MM.1S (cell line): Measurements from ENCODE around the gene TSGA10.

Experiments used
- DNase-seq: peaks from one replicate; pipeline ENCODE4 v3.0.0-alpha.2; 2015
- H2AFZ ChIP-seq: fragments of 300-600 bp; sonication (generic); 2 replicates; pipeline ENCODE4 v1.6.0; 2016; ENCODE audit warnings: antibody characterized with exemption, low read length
- H3F3A ChIP-seq: fragments of 300-600 bp; sonication (generic); 2 replicates; pipeline ENCODE4 v1.6.1; 2016; ENCODE audit warnings: mild to moderate bottlenecking, antibody characterized with exemption, low read length, moderate library complexity, mixed read lengths; ENCODE audit not compliant: insufficient read depth
- H3K27ac ChIP-seq: fragments of 300-600 bp; sonication (generic); 2 replicates; pipeline ENCODE4 v1.5.1; 2016; ENCODE audit warnings: mild to moderate bottlenecking, low read length
- H3K27me3 ChIP-seq: fragments of 300-600 bp; sonication (generic); replicated peaks from 2 replicates; pipeline ENCODE4 v1.6.0; 2016; ENCODE audit warnings: low read length; ENCODE audit not compliant: insufficient read depth
- H3K36me3 ChIP-seq: fragments of 300-600 bp; sonication (generic); replicated peaks from 2 replicates; pipeline ENCODE4 v1.6.1; 2016; ENCODE audit warnings: mild to moderate bottlenecking, low read length, mixed read lengths; ENCODE audit not compliant: insufficient read depth
- H3K4me1 ChIP-seq: fragments of 300-600 bp; sonication (generic); 2 replicates; pipeline ENCODE4 v1.6.1; 2016; ENCODE audit warnings: low read length, mixed read lengths
- H3K4me2 ChIP-seq: fragments of 300-600 bp; sonication (generic); 2 replicates; pipeline ENCODE4 v1.6.0; 2016; ENCODE audit warnings: low read depth, low read length
- H3K4me3 ChIP-seq: fragments of 300-600 bp; sonication (generic); 2 replicates; pipeline ENCODE4 v1.5.1; 2016; ENCODE audit warnings: low read length, mixed read lengths
- H3K79me2 ChIP-seq: fragments of 300-600 bp; sonication (generic); 2 replicates; pipeline ENCODE4 v1.6.1; 2016; ENCODE audit warnings: mixed run types, low read length, mixed read lengths
- H3K9ac ChIP-seq: fragments of 300-600 bp; sonication (generic); 2 replicates; pipeline ENCODE4 v1.6.1; 2016; ENCODE audit warnings: low read length, mixed read lengths
- H3K9me2 ChIP-seq: fragments of 300-600 bp; sonication (generic); replicated peaks from 2 replicates; pipeline ENCODE4 v1.6.1; 2016; ENCODE audit warnings: mild to moderate bottlenecking, low read length, mixed read lengths; ENCODE audit not compliant: insufficient read depth
- H3K9me3 ChIP-seq: fragments of 300-600 bp; sonication (generic); replicated peaks from 2 replicates; pipeline ENCODE4 v1.6.1; 2016; ENCODE audit warnings: mild to moderate bottlenecking, low read length, mixed read lengths; ENCODE audit not compliant: insufficient read depth
- H4K20me1 ChIP-seq: fragments of 300-600 bp; sonication (generic); 2 replicates; pipeline ENCODE4 v1.6.1; 2016; ENCODE audit warnings: mild to moderate bottlenecking, low read length, moderate library complexity, mixed read lengths; ENCODE audit not compliant: insufficient read depth
- CTCF ChIP-seq: fragments of 300-600 bp; sonication (generic); IDR thresholded peaks from 2 replicates; pipeline ENCODE4 v1.5.1; 2016; ENCODE audit warnings: antibody characterized with exemption, low read length, mixed read lengths
- EZH2 ChIP-seq: fragments of 300-600 bp; sonication (generic); optimal IDR thresholded peaks from 2 replicates; pipeline ENCODE3; 2017; ENCODE audit warnings: low read depth, mild to moderate bottlenecking, antibody characterized with exemption, low read length, mixed read lengths
- EZH2phosphoT487 ChIP-seq: fragments of 300-600 bp; sonication (generic); IDR thresholded peaks from 2 replicates; pipeline ENCODE4 v1.6.1; 2018; ENCODE audit warnings: antibody characterized with exemption, low read length

Gene TSGA10

GRCh38 chr2:99031481-99031880 lies 123.3 kb downstream of the TSGA10 start:
- no peak for DNase-seq
- H3K4me1 ChIP-seq: no peaks in the 10 kb centered on the region

GRCh38 chr2:99028558-99028957 lies 126.2 kb downstream of the TSGA10 start:
- H2AFZ ChIP-seq: no peak overlapping the region
- no peaks in the 10 kb centered on the region for H3K9me3 ChIP-seq
- no peaks in the 10 kb centered on the region for H3F3A ChIP-seq
- H3K79me2 ChIP-seq: no peaks in the 10 kb centered on the region
- H3K27ac ChIP-seq: no peak overlapping the region
- H3K36me3 ChIP-seq: no peaks in the 10 kb centered on the region
- no peak for DNase-seq
- no peaks in the 10 kb centered on the region for H4K20me1 ChIP-seq
- no peak overlapping the region for H3K4me2 ChIP-seq
- no peak overlapping the region for H3K9ac ChIP-seq
- H3K4me3 ChIP-seq: no peak overlapping the region
- H3K4me1 ChIP-seq: no peaks in the 10 kb centered on the region
- no peaks in the 10 kb centered on the region for H3K27me3 ChIP-seq
- H3K9me2 ChIP-seq: no peaks in the 10 kb centered on the region
- no peak for TF ChIP-seq CTCF
- no peak for TF ChIP-seq EZH2phosphoT487
- no peak for TF ChIP-seq EZH2

More at GRCh38 chr2:99031481-99031880, 123.3 kb downstream of the TSGA10 start:
- Histone ChIP-seq H3F3A (no peaks in the 10 kb centered on the region), H3K27ac (no peak overlapping the region), H3K4me3 (no peak overlapping the region), H3K27me3 (no peaks in the 10 kb centered on the region), H3K79me2 (no peaks in the 10 kb centered on the region), H3K36me3 (no peaks in the 10 kb centered on the region), H3K4me2 (no peak overlapping the region), H3K9ac (no peak overlapping the region), H3K9me2 (no peaks in the 10 kb centered on the region), H2AFZ (no peak overlapping the region), H3K9me3 (no peaks in the 10 kb centered on the region), H4K20me1 (no peaks in the 10 kb centered on the region)
- no peak for TF ChIP-seq EZH2phosphoT487
- TF ChIP-seq EZH2: no peak
- no peak for TF ChIP-seq CTCF

GRCh38 chr2:99027856-99028255 lies 126.9 kb downstream of the TSGA10 start:
- no peaks in the 10 kb centered on the region for H3K9me2 ChIP-seq

More at GRCh38 chr2:99027856-99028255, 126.9 kb downstream of the TSGA10 start:
- H3K27ac ChIP-seq: no peak overlapping the region
- H2AFZ ChIP-seq: no peak overlapping the region
- TF ChIP-seq CTCF: no peak
- TF ChIP-seq EZH2: no peak
- no peak for TF ChIP-seq EZH2phosphoT487
- H3F3A ChIP-seq: no peaks in the 10 kb centered on the region
- H3K9ac ChIP-seq: no peak overlapping the region
- no peak overlapping the region for H3K4me2 ChIP-seq
- H3K4me1 ChIP-seq: no peaks in the 10 kb centered on the region
- H3K27me3 ChIP-seq: no peaks in the 10 kb centered on the region
- no peaks in the 10 kb centered on the region for H4K20me1 ChIP-seq
- H3K4me3 ChIP-seq: no peak overlapping the region
- no peaks in the 10 kb centered on the region for H3K79me2 ChIP-seq
- no peaks in the 10 kb centered on the region for H3K9me3 ChIP-seq
- H3K36me3 ChIP-seq: no peaks in the 10 kb centered on the region
- DNase-seq: no peak
